GM12878 (cell line): Measurements from ENCODE around the gene MAGI2. TPM values are rescaled to one million over a fixed set of nuclear protein-coding genes. Genes with fewer than 3 reads are reported as not detected.

Experiments
- ATAC-seq: fragments of 200-7000 bp; cut with Tn5 transposase; 3 replicates; pipeline ENCODE4 v1.9.1; 2020; ENCODE audit warnings: mild to moderate bottlenecking, moderate library complexity
- BruUV-seq: library from RNA; stranded (reverse); fragments of 400-500 nt; replicated peaks from 2 replicates; lab custom pipeline; 2021; lab: Mats Ljungman, UMichigan
- CTCF ChIA-PET: fragments of 300-600 bp; sonication (Branson Sonifier 250); formaldehyde crosslinking; extraction: SDS; loops from one replicate; lab custom pipeline; 2021; ENCODE audit warnings: inconsistent platforms; lab: Yijun Ruan, JAX
- POLR2A ChIA-PET: fragments of 350-600 bp; formaldehyde crosslinking; extraction: SDS; loops from one replicate; lab custom pipeline; 2021; ENCODE audit warnings: inconsistent platforms; lab: Charles Lee
- RAD21 ChIA-PET: fragments of 300-600 bp; sonication (Branson Sonifier 250); formaldehyde crosslinking; loops from one replicate; lab custom pipeline; 2023; ENCODE audit warnings: antibody characterized with exemption; ENCODE audit not compliant: unreplicated experiment; lab: Charles Lee
- SMC1A ChIA-PET: fragments of 300-600 bp; sonication (Branson Sonifier 250); formaldehyde crosslinking; loops from one replicate; lab custom pipeline; 2023; ENCODE audit not compliant: unreplicated experiment, uncharacterized antibody; lab: Charles Lee
- DNase-seq: peaks from one replicate; pipeline ENCODE4 v3.0.0-alpha.2; 2011; ENCODE audit warnings: low read depth, low spot score
- FAIRE-seq: peaks from 3 replicates; lab custom pipeline; 2011; peaks lifted over from hg19 to GRCh38; lab: Jason Lieb, UNC
- H2AFZ ChIP-seq: 2 replicates; pipeline ENCODE4 v1.6.0; 2011; ENCODE audit warnings: low read depth, low read length, control low read depth; ENCODE audit not compliant: control insufficient read depth
- H3K27ac ChIP-seq: 2 replicates; pipeline ENCODE4 v1.5.1; 2011; ENCODE audit warnings: control low read depth; ENCODE audit not compliant: control insufficient read depth, insufficient read depth
- H3K27me3 ChIP-seq, 2 experiments: replicated peaks in 1 of 2; 2 replicates each; pipeline versions ENCODE4 v1.6.0 to v1.6.1; 2011; ENCODE audit warnings: low read length in 1 of 2; ENCODE audit not compliant: control insufficient read depth in 2 of 2, insufficient read depth in 2 of 2
- H3K36me3 ChIP-seq, 2 experiments: 2 replicates each; pipeline ENCODE4 v1.5.1; 2011; ENCODE audit warnings: low read length in 1 of 2; ENCODE audit not compliant: control insufficient read depth in 2 of 2, insufficient read depth in 2 of 2
- H3K4me1 ChIP-seq: 2 replicates; pipeline ENCODE4 v1.6.1; 2011; ENCODE audit warnings: mild to moderate bottlenecking, low read length, moderate library complexity, mixed read lengths; ENCODE audit not compliant: control insufficient read depth, insufficient read depth
- H3K4me2 ChIP-seq: 2 replicates; pipeline ENCODE4 v1.6.0; 2011; ENCODE audit warnings: control low read depth; ENCODE audit not compliant: control insufficient read depth, insufficient read depth
- H3K4me3 ChIP-seq: fragments of 200-600 bp; sonication (generic); 2 replicates; pipeline ENCODE4 v1.5.1; 2016
- H3K79me2 ChIP-seq: 2 replicates; pipeline ENCODE4 v1.6.0; 2011; ENCODE audit warnings: low read length; ENCODE audit not compliant: control insufficient read depth, insufficient read depth
- H3K9ac ChIP-seq: 2 replicates; pipeline ENCODE4 v1.8.0; 2011; ENCODE audit warnings: low read length, control low read depth, mixed read lengths; ENCODE audit not compliant: control insufficient read depth, insufficient read depth
- H3K9me3 ChIP-seq: replicated peaks from 3 replicates; pipeline ENCODE4 v1.5.1; 2011; ENCODE audit warnings: mild to moderate bottlenecking, low read length; ENCODE audit not compliant: control insufficient read depth, insufficient read depth
- H4K20me1 ChIP-seq: 2 replicates; pipeline ENCODE4 v1.6.0; 2011; ENCODE audit not compliant: control insufficient read depth, insufficient read depth
- ASH2L ChIP-seq: fragments of 300-600, 200-600 bp; sonication (generic); IDR thresholded peaks from 2 replicates; pipeline ENCODE4 v1.6.1; 2017; ENCODE audit warnings: low read depth, mild to moderate bottlenecking, borderline replicate concordance
- ATF2 ChIP-seq: IDR thresholded peaks from 2 replicates; pipeline ENCODE4 v1.6.1; 2012; ENCODE audit warnings: low read length, inconsistent platforms
- MEF2A ChIP-seq: IDR thresholded peaks from 2 replicates; pipeline ENCODE4 v1.6.1; 2011; ENCODE audit warnings: low read depth, mild to moderate bottlenecking, low read length, moderate library complexity; ENCODE audit not compliant: insufficient read depth
- NBN ChIP-seq: fragments of 450-650 bp; IDR thresholded peaks from 2 replicates; pipeline ENCODE4 v1.6.1; 2016
- PAX8 ChIP-seq: fragments of 450-650 bp; IDR thresholded peaks from 2 replicates; pipeline ENCODE4 v1.6.1; 2017; ENCODE audit warnings: mild to moderate bottlenecking, moderate library complexity
- POLR2AphosphoS5 ChIP-seq: IDR thresholded peaks from 2 replicates; pipeline ENCODE4 v1.6.1; 2011; ENCODE audit warnings: mild to moderate bottlenecking, low read length, inconsistent platforms
- RAD21 ChIP-seq: IDR thresholded peaks from 2 replicates; pipeline ENCODE4 v1.6.1; 2011; ENCODE audit warnings: mild to moderate bottlenecking, low read depth, low read length, moderate library complexity; ENCODE audit not compliant: insufficient read depth
- ZBTB4 ChIP-seq: fragments of 450-650 bp; formaldehyde crosslinking; IDR thresholded peaks from 2 replicates; pipeline ENCODE4 v1.4.0; 2022; ENCODE audit warnings: mild to moderate bottlenecking, moderate library complexity
- ZNF622 ChIP-seq: fragments of 450-650 bp; IDR thresholded peaks from 2 replicates; pipeline ENCODE4 v1.6.1; 2017; ENCODE audit warnings: mild to moderate bottlenecking, inconsistent platforms
- ZNF687 ChIP-seq: fragments of 450-650 bp; IDR thresholded peaks from 2 replicates; pipeline ENCODE4 v1.6.1; 2017; ENCODE audit warnings: mild to moderate bottlenecking, moderate library complexity
- in situ Hi-C: fragments of 300-500 bp; cut with MboI; formaldehyde crosslinking; loops from 9 replicates; pipeline ENCODE4 v1.14.3; 2018; ENCODE audit warnings: mixed read lengths
- intact Hi-C: fragments of 100-400 bp; cut with micrococcal nuclease; formaldehyde crosslinking; loops from one replicate; pipeline ENCODE4 v1.14.2; 2022; ENCODE audit not compliant: unreplicated experiment
- polyA plus RNA-seq, 11 experiments: library from polyadenylated mRNA; depleted of rRNA in 4 of 11; unstranded in 6 of 11; stranded (reverse) in 5 of 11; fragments of >200 nt; fragmentation: Nextera tagmentation in 4 of 11; fragmentation: Illumina TruSeq in 1 of 11; extraction: Ambion mirVana in 4 of 11; extraction: Trizol in 1 of 11; gene quantifications; 1 replicate in 1 of 11; 2 replicates in 10 of 11; pipeline versions ENCODE4 v1.2.1 to v1.2.3, GENCODE V29; 2011 to 2016; ENCODE audit warnings: inconsistent platforms in 2 of 11, missing spikeins in 2 of 11, low read depth in 1 of 11
- total RNA-seq, 4 experiments: library from RNA; depleted of rRNA in 3 of 4; stranded (reverse); fragments of >200 nt in 3 of 4; fragmentation: Illumina TruSeq in 1 of 4; extraction: Trizol in 1 of 4; gene quantifications; 2 replicates each; pipeline versions ENCODE4 v1.2.1 to v1.2.3, GENCODE V29; 2013 to 2021

The MAGI2 gene
- total and polyA plus RNA-seq, 10 of the 15 experiments (the other 5 are each of a cell fraction or from before 2014, with no cell fraction given): 0.01 to 0.31 (median 0.05) TPM; not detected in 2

GRCh38 chr7:78576236-78576635 lies 877.2 kb downstream of the MAGI2 start:
- ChIA-PET POLR2A (no interaction called here), CTCF (no interaction called here), RAD21 (no interaction called here), SMC1A (no interaction called here)
- Histone ChIP-seq H3K79me2 (no peaks in the 10 kb centered on the region), H3K27me3 (0 out of 4 replicates have a peak, but pooled peaks cover 0 to 2% of the 10 kb centered on the region in 2 experiments), H3K9me3 (no peaks in the 10 kb centered on the region), H3K27ac (no peak overlapping the region), H4K20me1 (no peaks in the 10 kb centered on the region), H3K4me2 (no peak overlapping the region), H2AFZ (no peak overlapping the region), H3K36me3 (no peaks in the 10 kb centered on the region), H3K4me3 (no peak overlapping the region), H3K4me1 (no peaks in the 10 kb centered on the region), H3K9ac (no peak overlapping the region)
- TF ChIP-seq RAD21: no peak
- TF ChIP-seq POLR2AphosphoS5: no peak
- no peak for TF ChIP-seq MEF2A
- TF ChIP-seq PAX8: no peak
- no peak for TF ChIP-seq ZNF622
- no peak for TF ChIP-seq ATF2
- no peak for TF ChIP-seq ZNF687
- TF ChIP-seq NBN: no peak
- TF ChIP-seq ASH2L: no peak
- no peak for TF ChIP-seq ZBTB4 (CRISPR knock-in tag)
- intact Hi-C loops: no loop called here
- in situ Hi-C loops: no loop called here
- ATAC-seq: no peak
- DNase-seq: no peak
- FAIRE-seq: no peak
- BruUV-seq: no TSS peak
